SK-N-SH (cell line): ENCODE data around the gene KBTBD2. TPM values are rescaled to one million over a fixed set of nuclear protein-coding genes. Genes with fewer than 3 reads are reported as not detected.

Experiments
- CTCF ChIA-PET: fragments of 300-600, 350-600 bp; formaldehyde crosslinking; extraction: SDS; loops from one replicate; lab custom pipeline; 2021; lab: Yijun Ruan, JAX
- POLR2A ChIA-PET: fragments of 350-600 bp; sonication (Branson Sonifier 250); formaldehyde crosslinking; extraction: SDS; loops from one replicate; lab custom pipeline; 2020; ENCODE audit warnings: antibody characterized with exemption, inconsistent platforms; lab: Yijun Ruan, JAX
- DNase-seq: peaks from one replicate; pipeline ENCODE4 v3.0.0; 2012
- H2AFZ ChIP-seq: fragments of 200-600 bp; sonication (generic); 2 replicates; pipeline ENCODE4 v1.8.1; 2016; ENCODE audit warnings: antibody characterized with exemption, mild to moderate bottlenecking, low read depth
- H3F3A ChIP-seq: fragments of 200-600 bp; sonication (generic); replicated peaks from 2 replicates; pipeline ENCODE3; 2016; ENCODE audit warnings: antibody characterized with exemption, mild to moderate bottlenecking; ENCODE audit not compliant: insufficient read depth
- H3K27ac ChIP-seq, 2 experiments: fragments of 200-500 bp in 1 of 2; fragments of 200-600 bp in 1 of 2; sonication (Bioruptor generic) in 1 of 2; sonication (generic), shearing (Covaris generic) in 1 of 2; 2 replicates each; pipeline versions ENCODE4 v1.5.1 to v1.6.1; 2014 to 2016; ENCODE audit warnings: low read depth in 2 of 2, inconsistent platforms in 1 of 2, low read length in 1 of 2, mild to moderate bottlenecking in 1 of 2, mixed read lengths in 1 of 2
- H3K27me3 ChIP-seq: fragments of 200-600 bp; sonication (generic), shearing (Covaris generic); 2 replicates; pipeline ENCODE4 v1.6.1; 2016; ENCODE audit warnings: mixed run types; ENCODE audit not compliant: insufficient read depth
- H3K36me3 ChIP-seq, 2 experiments: fragments of 200-500 bp in 1 of 2; fragments of 200-600 bp in 1 of 2; sonication (Bioruptor generic) in 1 of 2; sonication (generic) in 1 of 2; replicated peaks in 1 of 2; 2 replicates each; pipeline versions ENCODE3 to v1.5.1; 2014 to 2016; ENCODE audit warnings: low read length in 1 of 2, mild to moderate bottlenecking in 1 of 2; ENCODE audit not compliant: insufficient read depth in 2 of 2, control insufficient read depth in 1 of 2
- H3K4me1 ChIP-seq, 2 experiments: fragments of 200-500 bp in 1 of 2; fragments of 200-600 bp in 1 of 2; sonication (Bioruptor generic) in 1 of 2; sonication (generic), shearing (Covaris generic) in 1 of 2; 2 replicates each; pipeline versions ENCODE4 v1.5.1 to v1.6.1; 2014 to 2016; ENCODE audit warnings: low read depth in 1 of 2, low read length in 1 of 2, mixed run types in 1 of 2; ENCODE audit not compliant: insufficient read depth in 2 of 2, control insufficient read depth in 1 of 2
- H3K4me2 ChIP-seq: fragments of 200-600 bp; sonication (generic), shearing (Covaris generic); 2 replicates; pipeline ENCODE4 v1.6.1; 2017; ENCODE audit warnings: mixed run types
- H3K4me3 ChIP-seq, 2 experiments: fragments of 200-500 bp in 1 of 2; fragments of 200-600 bp in 1 of 2; sonication (Bioruptor generic) in 1 of 2; sonication (generic), shearing (Covaris generic) in 1 of 2; 2 replicates each; pipeline versions ENCODE4 v1.5.1 to v1.8.1; 2014 to 2016; ENCODE audit warnings: low read depth in 2 of 2, inconsistent platforms in 1 of 2, low read length in 1 of 2, mild to moderate bottlenecking in 1 of 2, mixed read lengths in 1 of 2, moderate library complexity in 1 of 2
- H3K79me2 ChIP-seq: fragments of 200-600 bp; sonication (generic); 2 replicates; pipeline ENCODE4 v1.8.1; 2017; ENCODE audit warnings: mild to moderate bottlenecking; ENCODE audit not compliant: insufficient read depth
- H3K9ac ChIP-seq: fragments of 200-600 bp; sonication (generic); 2 replicates; pipeline ENCODE4 v1.6.1; 2017; ENCODE audit warnings: mixed run types
- H3K9me2 ChIP-seq: fragments of 200-600 bp; sonication (generic); 2 replicates; pipeline ENCODE4 v1.6.1; 2017; ENCODE audit warnings: mixed run types
- H3K9me3 ChIP-seq: fragments of 200-600 bp; sonication (generic); 2 replicates; pipeline ENCODE4 v1.6.1; 2017; ENCODE audit warnings: mixed run types, mild to moderate bottlenecking, moderate library complexity
- H4K20me1 ChIP-seq: fragments of 200-600 bp; sonication (generic); 2 replicates; pipeline ENCODE4 v1.6.1; 2017; ENCODE audit warnings: mild to moderate bottlenecking, mixed run types; ENCODE audit not compliant: insufficient read depth
- ELF1 ChIP-seq: IDR thresholded peaks from 2 replicates; pipeline ENCODE4 v1.4.0; 2012
- EP300 ChIP-seq, 2 experiments: IDR thresholded peaks; 2 replicates each; pipeline versions ENCODE4 v1.4.0 to v1.6.1; 2012; ENCODE audit warnings: borderline replicate concordance in 1 of 2, low read depth in 1 of 2, low read length in 1 of 2
- EZH2phosphoT487 ChIP-seq: fragments of 200-600 bp; sonication (generic); IDR thresholded peaks from 2 replicates; pipeline ENCODE4 v1.6.1; 2017; ENCODE audit warnings: low read depth, mixed run types, mild to moderate bottlenecking, antibody characterized with exemption, moderate library complexity, borderline replicate concordance
- FOSL2 ChIP-seq: IDR thresholded peaks from 2 replicates; pipeline ENCODE4 v1.4.0; 2012; ENCODE audit warnings: low read depth, mild to moderate bottlenecking, moderate library complexity, borderline replicate concordance
- GABPA ChIP-seq: IDR thresholded peaks from 2 replicates; pipeline ENCODE4 v1.4.0; 2012; ENCODE audit warnings: low read depth, mild to moderate bottlenecking
- IRF3 ChIP-seq: fragments of 150-350 bp; IDR thresholded peaks from 2 replicates; pipeline ENCODE4 v1.6.1; 2016; ENCODE audit warnings: mild to moderate bottlenecking, low read depth, low read length
- MAX ChIP-seq: IDR thresholded peaks from 2 replicates; pipeline ENCODE4 v1.4.0; 2012; ENCODE audit warnings: low read depth
- MXI1 ChIP-seq: IDR thresholded peaks from 2 replicates; pipeline ENCODE4 v1.6.1; 2012; ENCODE audit warnings: mild to moderate bottlenecking, low read depth, low read length, improper control_type of control experiment
- NFIC ChIP-seq: IDR thresholded peaks from 2 replicates; pipeline ENCODE4 v1.4.0; 2012; ENCODE audit warnings: borderline replicate concordance
- PBX3 ChIP-seq: IDR thresholded peaks from 2 replicates; pipeline ENCODE4; 2012
- POLR2AphosphoS5 ChIP-seq: IDR thresholded peaks from 2 replicates; pipeline ENCODE4 v1.6.1; 2012; ENCODE audit warnings: low read depth, low read length
- RAD21 ChIP-seq: IDR thresholded peaks from 2 replicates; pipeline ENCODE4 v1.6.1; 2012; ENCODE audit warnings: mild to moderate bottlenecking, low read length
- RFX5 ChIP-seq: IDR thresholded peaks from 2 replicates; pipeline ENCODE4 v1.6.1; 2012; ENCODE audit warnings: mild to moderate bottlenecking, improper control_type of control experiment, low read length
- RXRA ChIP-seq: IDR thresholded peaks from 2 replicates; pipeline ENCODE4 v1.4.0; 2012; ENCODE audit warnings: low read depth, mild to moderate bottlenecking, borderline replicate concordance
- SIN3A ChIP-seq: IDR thresholded peaks from 2 replicates; pipeline ENCODE4 v1.6.1; 2012; ENCODE audit warnings: low read depth, mild to moderate bottlenecking, low read length, moderate library complexity, borderline replicate concordance
- SMC3 ChIP-seq: IDR thresholded peaks from 2 replicates; pipeline ENCODE4 v1.6.1; 2012; ENCODE audit warnings: low read depth, low read length, improper control_type of control experiment
- TAF1 ChIP-seq: IDR thresholded peaks from 2 replicates; pipeline ENCODE4 v1.6.1; 2012; ENCODE audit warnings: low read depth, mild to moderate bottlenecking, low read length, moderate library complexity, borderline replicate concordance
- TEAD4 ChIP-seq: IDR thresholded peaks from 2 replicates; pipeline ENCODE4 v1.4.0; 2012; ENCODE audit warnings: mild to moderate bottlenecking, borderline replicate concordance; ENCODE audit not compliant: insufficient read depth
- USF1 ChIP-seq: IDR thresholded peaks from 2 replicates; pipeline ENCODE4 v1.4.0; 2012; ENCODE audit warnings: low read depth, borderline replicate concordance
- YY1 ChIP-seq: IDR thresholded peaks from 2 replicates; pipeline ENCODE4 v1.4.0; 2012; ENCODE audit warnings: low read depth, mild to moderate bottlenecking
- WGBS: methylation state at CpG from one replicate; pipeline ENCODE4 v1.1.6; 2017; ENCODE audit warnings: low lambda C conversion rate; 5-methylcytosine and 5-hydroxymethylcytosine counted together
- polyA plus RNA-seq, 3 experiments: library from polyadenylated mRNA; depleted of rRNA; stranded (reverse); fragments of >200 nt; gene quantifications; 2 replicates each; pipeline ENCODE4 v1.2.3, GENCODE V29; 2012

Gene KBTBD2
- polyA plus RNA-seq, 1 of the 3 experiments (the other 2 are of a cell fraction), result 23.6 TPM

DNA sequence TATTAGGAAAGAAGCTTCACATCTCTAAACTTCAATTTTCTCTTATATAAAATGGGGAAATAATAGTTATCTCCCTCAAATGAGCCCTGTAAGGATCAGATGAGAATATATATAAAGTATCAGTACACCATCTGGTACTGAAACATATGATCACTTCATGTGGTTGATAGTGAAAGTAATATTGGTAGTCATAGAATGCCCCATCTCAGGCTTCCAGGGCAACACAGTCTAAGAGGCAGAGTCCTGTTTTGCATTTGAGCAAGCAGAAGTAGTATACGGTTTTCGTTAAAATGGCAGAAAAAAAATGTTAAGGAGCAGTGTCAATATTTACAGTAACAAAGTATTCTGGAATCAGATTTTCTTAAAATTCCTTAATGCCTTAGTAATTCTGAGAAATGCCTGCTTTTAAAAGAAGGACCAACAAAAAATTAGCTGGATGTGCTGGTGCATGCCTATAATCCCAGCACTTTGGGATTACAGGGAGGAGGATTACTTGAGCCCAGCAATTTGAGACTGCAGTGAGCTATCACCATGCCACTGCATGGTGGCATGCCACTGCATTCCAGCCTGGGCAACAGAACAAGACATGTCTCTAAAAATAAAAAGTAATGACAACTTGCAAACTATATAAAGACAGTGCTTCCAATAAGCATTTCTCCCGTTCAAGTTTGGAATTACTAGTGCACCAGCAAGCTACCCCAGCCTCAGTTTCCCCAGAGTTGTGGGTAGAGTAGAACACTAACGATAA lies 19.8 kb downstream of the KBTBD2 start (continued):
- TF ChIP-seq IRF3 (no peak), RFX5 (no peak), NFIC (no peak), FOSL2 (no peak), RAD21 (no peak), TEAD4 (no peak), YY1 (no peak), ELF1 (no peak), SIN3A (no peak)

GRCh38 chr7:32870298-32870697 lies 21.3 kb downstream of the KBTBD2 start:
- Histone ChIP-seq H3K9me2 (no peaks in the 10 kb centered on the region), H3K9me3 (no peaks in the 10 kb centered on the region), H3K9ac (no peak overlapping the region), H3K4me3 (no peak overlapping the region), H3F3A (peaks cover 8% of the 10 kb centered on the region), H2AFZ (no peak overlapping the region), H3K36me3 (peaks cover 70 to 85% of the 10 kb centered on the region in 2 experiments), H3K79me2 (peaks cover 67% of the 10 kb centered on the region), H3K27me3 (no peaks in the 10 kb centered on the region), H3K4me2 (no peak overlapping the region), H3K27ac (no peak overlapping the region), H4K20me1 (peaks cover 11% of the 10 kb centered on the region; the same call in 1 of the 2 replicates), H3K4me1 (no peaks in the 10 kb centered on the region)
- ChIA-PET CTCF (interaction anchor here (0.9 to 4.4 kb wide), 2 partner anchors 13 to 24 kb away, joined by 3 to 24 read pairs; no protein-coding TSS in a partner anchor), POLR2A (no interaction called here)
- 93% methylated on average over 3 of the region's 3 CpGs for whole genome bisulfite sequencing
- no peak for DNase-seq
- no peak for TF ChIP-seq POLR2AphosphoS5
- TF ChIP-seq RXRA, result no peak
- no peak for TF ChIP-seq SIN3A
- TF ChIP-seq PBX3, result no peak
- TF ChIP-seq USF1, result no peak
- no peak for TF ChIP-seq SMC3
- TF ChIP-seq EP300 (IDR thresholded peaks at IDR 0.05; ENCODE audit: borderline replicate concordance in 1 of 2, low read depth in 1 of 2, low read length in 1 of 2), result no peak
- no peak for TF ChIP-seq MAX
- no peak for TF ChIP-seq EZH2phosphoT487
- TF ChIP-seq MXI1, result no peak
- no peak for TF ChIP-seq GABPA
- TF ChIP-seq TAF1, result no peak
